ENCODE data around the gene ST7. TPM values are rescaled to one million over a fixed set of nuclear protein-coding genes. Genes with fewer than 3 reads are reported as not detected.

ST7 gene
- total RNA-seq, 4 donors from 2014 or later: 23.7 to 29.5 (median 25.5) TPM

DNA sequence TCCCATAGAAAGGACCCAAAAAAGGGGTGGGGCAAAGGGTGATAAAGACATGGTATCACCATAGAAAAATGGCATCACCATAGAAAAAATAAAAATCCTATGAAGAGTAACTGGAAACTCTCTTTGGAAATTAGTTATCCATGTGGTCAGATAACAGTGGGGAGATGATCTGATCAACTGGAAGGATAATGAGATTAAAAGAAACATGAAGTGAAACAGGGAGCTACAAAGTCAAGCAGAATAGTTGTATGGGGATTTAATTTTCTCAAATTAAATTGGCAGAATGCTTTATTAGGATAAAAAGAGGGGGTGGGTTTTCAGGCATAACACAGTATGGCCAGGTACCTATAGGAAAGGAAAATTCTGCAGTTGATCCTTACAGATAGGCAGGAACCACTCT is 258.3 kb downstream of the ST7 start:
- DNase-seq (ENCODE audit: low spot score) (no peak), ATAC-seq (ENCODE audit: low FRiP score) (no peak)
- TF ChIP-seq, protein P1, sequence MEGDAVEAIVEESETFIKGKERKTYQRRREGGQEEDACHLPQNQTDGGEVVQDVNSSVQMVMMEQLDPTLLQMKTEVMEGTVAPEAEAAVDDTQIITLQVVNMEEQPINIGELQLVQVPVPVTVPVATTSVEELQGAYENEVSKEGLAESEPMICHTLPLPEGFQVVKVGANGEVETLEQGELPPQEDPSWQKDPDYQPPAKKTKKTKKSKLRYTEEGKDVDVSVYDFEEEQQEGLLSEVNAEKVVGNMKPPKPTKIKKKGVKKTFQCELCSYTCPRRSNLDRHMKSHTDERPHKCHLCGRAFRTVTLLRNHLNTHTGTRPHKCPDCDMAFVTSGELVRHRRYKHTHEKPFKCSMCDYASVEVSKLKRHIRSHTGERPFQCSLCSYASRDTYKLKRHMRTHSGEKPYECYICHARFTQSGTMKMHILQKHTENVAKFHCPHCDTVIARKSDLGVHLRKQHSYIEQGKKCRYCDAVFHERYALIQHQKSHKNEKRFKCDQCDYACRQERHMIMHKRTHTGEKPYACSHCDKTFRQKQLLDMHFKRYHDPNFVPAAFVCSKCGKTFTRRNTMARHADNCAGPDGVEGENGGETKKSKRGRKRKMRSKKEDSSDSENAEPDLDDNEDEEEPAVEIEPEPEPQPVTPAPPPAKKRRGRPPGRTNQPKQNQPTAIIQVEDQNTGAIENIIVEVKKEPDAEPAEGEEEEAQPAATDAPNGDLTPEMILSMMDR (IDR thresholded peaks at IDR 0.05): no peak

DNA sequence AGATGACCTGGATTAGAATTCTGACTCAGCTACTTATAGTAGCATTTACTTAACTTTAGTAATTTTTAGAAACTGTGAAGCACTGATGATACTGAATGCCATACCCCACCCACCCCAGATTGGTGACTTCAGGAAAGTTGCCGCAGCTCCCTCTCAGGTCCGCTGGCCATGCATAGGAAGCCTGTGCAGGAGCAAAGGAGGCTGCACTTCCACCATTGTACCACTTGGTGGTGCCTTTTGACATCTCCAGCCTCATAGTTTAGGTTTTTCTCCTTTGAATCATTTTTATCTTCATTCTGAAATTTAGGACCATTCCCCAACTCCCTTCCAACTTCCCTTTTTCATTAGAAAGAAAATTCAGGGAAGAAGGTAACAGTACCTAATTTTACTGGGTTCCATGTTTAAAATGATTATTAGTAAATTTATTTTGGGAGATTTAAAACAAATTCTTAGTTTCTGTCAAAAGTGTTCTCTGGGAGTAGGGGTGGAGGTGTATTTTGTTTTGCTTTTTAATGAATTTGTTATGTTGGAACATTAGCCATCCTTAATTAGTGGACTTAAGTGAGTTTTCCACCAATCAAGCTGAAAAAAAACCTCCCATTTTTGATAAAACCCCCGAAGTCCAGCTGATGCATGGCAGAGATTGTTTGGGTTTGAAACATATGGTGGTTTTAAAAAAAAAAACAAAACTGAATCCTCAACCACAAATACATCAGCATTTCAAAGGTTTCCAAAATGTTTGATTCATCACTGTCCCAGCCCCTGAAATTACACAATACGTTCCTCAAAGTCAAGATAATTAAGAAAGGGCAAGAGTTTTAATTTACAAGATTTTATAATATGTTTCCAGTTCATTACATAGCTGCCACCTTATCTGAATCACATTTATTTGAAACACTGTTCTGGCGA is 259.9 kb downstream of the ST7 start:
- DNase-seq (ENCODE audit: low spot score): no peak
- peak; percentile 38 for ATAC-seq (ENCODE audit: low FRiP score)
- TF ChIP-seq, protein P1 (IDR thresholded peaks at IDR 0.05): no peak

DNA sequence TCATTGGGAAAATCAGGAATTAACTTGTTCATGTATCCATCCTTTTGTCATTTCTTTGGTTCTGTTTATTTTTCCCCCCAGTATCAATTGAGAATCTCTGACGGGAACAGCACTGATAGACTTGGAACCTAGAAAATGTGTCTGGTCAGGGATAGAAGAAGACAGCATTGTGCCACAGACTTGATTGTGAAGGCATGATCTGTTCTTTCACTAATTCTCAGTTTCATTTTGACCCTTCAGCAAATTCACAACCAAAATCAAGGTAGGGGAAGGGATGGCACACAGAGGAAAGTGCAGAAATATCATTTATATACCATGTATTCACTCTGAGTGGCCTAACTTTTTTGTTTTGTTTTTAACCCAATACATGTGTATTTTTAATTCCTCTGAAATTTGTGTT is 262.7 kb downstream of the ST7 start:
- no peak for ATAC-seq (ENCODE audit: low FRiP score)
- no peak for DNase-seq (ENCODE audit: low spot score)
- TF ChIP-seq, protein P1 (IDR thresholded peaks at IDR 0.05): no peak

DNA sequence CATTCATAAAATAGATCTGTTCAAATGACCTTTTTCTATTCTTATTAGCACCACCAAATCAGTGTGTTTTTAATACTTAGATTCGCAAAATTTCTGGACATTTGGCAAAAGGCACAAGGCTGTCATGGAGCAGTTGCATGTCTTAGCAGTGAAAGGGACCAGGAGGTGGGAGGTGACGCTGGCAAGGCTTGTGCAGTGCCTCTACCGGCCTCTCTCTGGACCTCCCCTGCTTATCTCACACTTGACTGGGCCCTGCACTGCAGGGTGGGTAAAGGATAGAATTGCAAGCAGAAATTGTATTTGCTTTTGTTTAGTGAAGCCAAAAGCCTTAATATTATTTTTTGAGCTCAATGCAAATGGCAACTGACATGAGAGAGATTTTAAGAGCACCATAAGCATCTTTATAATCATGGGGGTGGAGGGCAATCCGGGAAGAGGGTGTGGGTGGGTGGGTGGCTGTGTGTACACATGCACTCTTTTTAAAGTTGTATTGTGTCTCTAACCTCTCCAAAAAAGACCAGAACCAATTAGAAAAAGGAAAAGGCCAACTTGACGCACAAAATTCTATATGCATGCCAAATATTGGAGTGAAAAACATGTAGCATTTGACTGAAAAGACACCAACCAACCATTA is 263.3 kb downstream of the ST7 start:
- DNase-seq (ENCODE audit: low spot score): no peak
- ATAC-seq (ENCODE audit: low FRiP score): no peak
- TF ChIP-seq, protein P1 (IDR thresholded peaks at IDR 0.05): no peak

DNA sequence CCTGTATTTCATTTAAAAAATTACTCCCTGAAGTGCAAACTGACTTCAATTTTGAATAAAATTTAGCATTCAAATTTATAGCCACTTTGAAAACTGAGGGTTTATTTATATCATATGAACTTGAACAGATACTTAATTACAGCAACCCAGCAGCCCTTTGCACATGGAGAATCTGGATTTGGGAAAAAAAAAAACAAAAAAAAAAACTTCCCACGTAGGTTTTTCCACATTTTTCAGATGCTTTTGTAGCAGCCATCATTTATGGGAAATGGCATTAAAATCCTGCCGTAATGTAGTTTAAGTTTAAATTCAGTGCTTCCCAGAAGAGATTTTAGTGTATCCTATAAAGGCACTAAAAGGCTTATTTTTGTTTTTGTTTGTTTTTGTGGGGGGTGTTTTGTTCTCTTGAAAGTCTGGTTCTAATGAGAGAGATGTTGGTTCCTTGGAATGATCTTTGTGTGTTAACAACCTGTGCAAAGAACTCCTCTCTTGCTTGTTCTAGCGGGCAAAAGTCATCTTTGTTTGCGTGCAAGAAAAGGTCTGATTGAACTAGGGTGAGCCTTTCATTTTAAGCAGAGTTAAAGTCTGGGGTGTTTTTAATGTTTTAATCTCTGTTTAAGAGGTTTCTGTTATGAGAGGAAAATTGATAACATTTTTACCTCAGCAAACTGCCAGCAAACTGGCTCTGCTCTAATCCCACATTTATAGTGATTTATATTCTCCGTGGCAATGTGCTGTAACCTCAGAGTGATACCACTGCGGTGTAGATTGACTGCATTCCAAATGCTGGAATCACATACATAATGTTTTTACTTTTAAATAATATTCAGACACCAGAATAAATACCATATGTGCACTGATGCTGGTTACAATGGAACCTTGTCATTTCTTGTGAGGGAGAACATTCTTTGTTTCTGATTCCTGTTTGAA is 264.1 kb downstream of the ST7 start:
- ATAC-seq (ENCODE audit: low FRiP score) (no peak), DNase-seq (ENCODE audit: low spot score) (no peak)
- TF ChIP-seq, protein P1 (IDR thresholded peaks at IDR 0.05): no peak

DNA sequence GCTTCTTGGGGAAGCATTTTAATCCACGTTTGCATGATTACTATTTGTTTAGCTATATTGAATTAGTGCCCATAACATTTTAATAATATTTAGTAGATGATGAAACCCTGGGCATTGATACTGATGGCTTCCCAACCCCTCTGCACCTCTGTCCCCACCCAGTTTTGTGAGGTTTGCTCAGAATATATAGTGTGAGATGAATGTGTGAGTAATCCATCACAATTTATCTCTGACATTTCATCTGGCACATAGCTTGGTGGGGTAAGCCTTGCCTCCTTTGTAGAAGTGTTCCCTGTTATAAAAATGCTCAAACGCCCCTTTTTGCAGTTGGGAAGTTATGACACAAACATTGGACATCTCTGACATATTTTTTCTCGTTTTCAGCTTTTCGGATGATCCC is 265.4 kb downstream of the ST7 start:
- ATAC-seq (ENCODE audit: low FRiP score) (no peak), DNase-seq (ENCODE audit: low spot score) (no peak)
- TF ChIP-seq, protein P1 (IDR thresholded peaks at IDR 0.05): no peak

All from omental fat pad (tissue), 4 donors.